Measurements from ENCODE around the gene KCNG2. TPM values are rescaled to one million over a fixed set of nuclear protein-coding genes. Genes with fewer than 3 reads are reported as not detected.

KCNG2 gene
- total and polyA plus RNA-seq, 2 of the 8 experiments (the other 6 are each of a cell fraction or from before 2014, with no cell fraction given) = 0.19 to 0.74 TPM

- no peaks in the 10 kb centered on the region for H3K27me3 ChIP-seq (replicated peaks in 1 of 4; ENCODE audit: control insufficient read depth in 3 of 4, extremely low read depth in 1 of 4, insufficient read depth in 3 of 4, low read length in 3 of 4)
- CTCF ChIA-PET (ENCODE audit: partially characterized antibody) = interaction anchor here (0.8 kb wide), 1 partner anchor 99 kb away, joined by 3 read pairs; no protein-coding TSS in a partner anchor
Measured at GRCh38 chr18:79884963-79885728, 87.4 kb downstream of the KCNG2 start.

More at GRCh38 chr18:79884963-79885728, 87.4 kb downstream of the KCNG2 start:
- H2BK20ac ChIP-seq (ENCODE audit: low read length) = no peak overlapping the region
- no peak overlapping the region for H3K14ac ChIP-seq (ENCODE audit: insufficient read length)
- H2AFZ ChIP-seq (ENCODE audit: low read length) = no peak overlapping the region
- no peak overlapping the region; the same call in 1 of the 2 replicates for H4K8ac ChIP-seq (ENCODE audit: extremely low read depth, insufficient read depth, low read length)
- H3K9me3 ChIP-seq (ENCODE audit: insufficient read depth in 2 of 2, low read depth in 1 of 2, low read length in 1 of 2) = peaks cover 6 to 25% of the 10 kb centered on the region in 2 experiments
- H2AK5ac ChIP-seq (ENCODE audit: low read depth, low read length) = no peak overlapping the region
- H3K4me3 ChIP-seq (ENCODE audit: extremely low read depth in 1 of 4, insufficient read depth in 2 of 4, low read depth in 3 of 4, low read length in 4 of 4) = no peak overlapping the region
- no peak overlapping the region for H3K23ac ChIP-seq (ENCODE audit: insufficient read length)
- no peaks in the 10 kb centered on the region for H4K20me1 ChIP-seq (replicated peaks in 1 of 2; ENCODE audit: control insufficient read depth in 1 of 2, insufficient read depth in 2 of 2, low read length in 2 of 2)
- no peak overlapping the region for H2BK12ac ChIP-seq (ENCODE audit: low read depth, low read length)
- H3K9ac ChIP-seq (replicated peaks in 1 of 4; ENCODE audit: extremely low read depth in 1 of 4, low read depth in 3 of 4, low read length in 3 of 4) = no peak overlapping the region
- no peaks in the 10 kb centered on the region for H3K79me1 ChIP-seq (ENCODE audit: low read depth, low read length)
- no peak for DNase-seq (ENCODE audit: low read depth in 1 of 2, low spot score in 2 of 2)
- no peak overlapping the region for H3K4ac ChIP-seq (replicated peaks; ENCODE audit: insufficient read length, low read depth, low read length)
- no peak overlapping the region for H3K56ac ChIP-seq (replicated peaks; ENCODE audit: insufficient read length, low read depth, low read length)
- H3K79me2 ChIP-seq (ENCODE audit: control insufficient read depth in 1 of 2, insufficient read depth in 2 of 2, low read length in 2 of 2) = no peaks in the 10 kb centered on the region
- FAIRE-seq = no peak
- POLR2A ChIA-PET (ENCODE audit: partially characterized antibody) = interaction anchor here (0.9 kb wide), 1 partner anchor 28 kb away, joined by 3 read pairs; no protein-coding TSS in a partner anchor
- H3K23me2 ChIP-seq (ENCODE audit: low read depth, low read length) = no peaks in the 10 kb centered on the region
- H2BK5ac ChIP-seq (ENCODE audit: low read depth, low read length) = no peak overlapping the region
- no peaks in the 10 kb centered on the region for H3K36me3 ChIP-seq (ENCODE audit: control insufficient read depth in 2 of 4, insufficient read depth in 4 of 4, low read length in 3 of 4)
- TF ChIP-seq CTCF (IDR thresholded peaks at IDR 0.05; ENCODE audit: control extremely low read depth in 1 of 3, insufficient read depth in 1 of 3, low read depth in 1 of 3, low read length in 3 of 3) (peak in 1 of 3 experiments; percentile 33; a peak in 1 of 4 replicates), E2F6 (IDR thresholded peaks at IDR 0.05) (no peak), MAFK (IDR thresholded peaks at IDR 0.05; ENCODE audit: low read depth, low read length) (no peak), CBX5 (IDR thresholded peaks at IDR 0.05; ENCODE audit: low read depth, low read length) (no peak), RAD21 (IDR thresholded peaks at IDR 0.05 in 1 of 2, conservative IDR thresholded peaks at IDR 0.05 in 1 of 2; ENCODE audit: low read depth in 2 of 2, low read length in 2 of 2) (peak; percentile 31 to 46; a peak in 3 of 4 replicates)
- no peak overlapping the region for H4K5ac ChIP-seq (ENCODE audit: insufficient read length, low read depth, low read length)
- no peak overlapping the region for H2BK120ac ChIP-seq (replicated peaks; ENCODE audit: low read depth, low read length)
- 95% methylated on average over 25 of the region's 25 CpGs; no CpG with 5 or more reads in 1 of the 2 experiments for WGBS, 2 experiments (ENCODE audit: extremely low coverage in 1 of 2, insufficient coverage in 1 of 2, insufficient read length in 1 of 2, insufficient replicate concordance in 2 of 2, low coverage in 1 of 2, low lambda C conversion rate in 2 of 2, missing lambda C conversion rate in 1 of 2)
- no peaks in the 10 kb centered on the region for H3K4me1 ChIP-seq (replicated peaks in 1 of 4; ENCODE audit: control insufficient read depth in 3 of 4, insufficient read depth in 4 of 4, low read length in 3 of 4)
- no peak overlapping the region for H3K4me2 ChIP-seq (ENCODE audit: insufficient read depth in 1 of 2, low read depth in 2 of 2, low read length in 2 of 2)
- no peak overlapping the region for H3K27ac ChIP-seq (ENCODE audit: low read depth, low read length)
- no peak overlapping the region for H3K18ac ChIP-seq (ENCODE audit: extremely low read depth, low read length)
- H2BK15ac ChIP-seq (ENCODE audit: low read length) = no peak overlapping the region
- no peak overlapping the region for H4K91ac ChIP-seq (replicated peaks; ENCODE audit: insufficient read length, low read length)

Data from H1 (cell line).